Spleen (tissue), 11 donors: ENCODE measurements around the gene ORMDL1. TPM values are rescaled to one million over a fixed set of nuclear protein-coding genes. Genes with fewer than 3 reads are reported as not detected.

Experiments used
- DNase-seq: peaks from one replicate; pipeline ENCODE4 v3.0.0-alpha.2; 2020
- H3K27ac ChIP-seq, 8 donors: fragments of 200-600 bp; sonication (generic) in 7 of 8; 1 replicate in 4 of 8; 2 replicates in 4 of 8; pipeline versions ENCODE4 v1.5.0 to v1.8.0; 2016 to 2021; ENCODE audit warnings: inconsistent platforms in 4 of 8, mild to moderate bottlenecking in 4 of 8, moderate library complexity in 1 of 8
- H3K27me3 ChIP-seq, 7 donors: fragments of 200-600 bp; sonication (generic) in 6 of 7; replicated peaks in 1 of 7; 1 replicate in 4 of 7; 2 replicates in 3 of 7; pipeline versions ENCODE4 v1.5.0 to v1.8.0; 2016 to 2021; ENCODE audit warnings: inconsistent platforms in 3 of 7, mild to moderate bottlenecking in 1 of 7
- H3K36me3 ChIP-seq, 6 donors: fragments of 200-600 bp; sonication (generic) in 5 of 6; 1 replicate in 4 of 6; 2 replicates in 2 of 6; pipeline versions ENCODE4 v1.5.0 to v1.8.0; 2016 to 2021; ENCODE audit warnings: inconsistent platforms in 2 of 6
- H3K4me1 ChIP-seq, 6 donors: fragments of 200-600 bp; sonication (generic) in 5 of 6; 1 replicate in 3 of 6; 2 replicates in 3 of 6; pipeline versions ENCODE4 v1.5.0 to v1.8.0; 2016 to 2021; ENCODE audit warnings: inconsistent platforms in 3 of 6
- H3K4me3 ChIP-seq, 8 donors: fragments of 200-600 bp; sonication (generic) in 7 of 8; 1 replicate in 4 of 8; 2 replicates in 4 of 8; pipeline versions ENCODE4 v1.5.0 to v1.8.0; 2016 to 2021; ENCODE audit warnings: inconsistent platforms in 4 of 8, mild to moderate bottlenecking in 4 of 8, moderate library complexity in 2 of 8
- H3K9me3 ChIP-seq, 8 donors: fragments of 200-600 bp; sonication (generic) in 7 of 8; 1 replicate in 4 of 8; 2 replicates in 4 of 8; pipeline versions ENCODE4 v1.5.0 to v1.8.0; 2016 to 2021; ENCODE audit warnings: inconsistent platforms in 4 of 8
- POLR2A ChIP-seq, 3 donors: fragments of 450-650 bp; IDR thresholded peaks; one replicate each; pipeline ENCODE4 v1.5.1; 2017; ENCODE audit warnings: antibody characterized with exemption in 3 of 3, mild to moderate bottlenecking in 1 of 3
- POLR2AphosphoS5 ChIP-seq, 3 donors: sonication (generic); formaldehyde crosslinking; IDR thresholded peaks; one replicate each; pipeline ENCODE4 v1.5.1; 2017; ENCODE audit warnings: antibody characterized with exemption in 3 of 3
- WGBS, 5 donors: extraction: QIAGEN DNeasy Blood & Tissue Kit in 3 of 5; methylation state at CpG; one replicate each; pipeline versions ENCODE4 v1.1.5 to v1.1.7; 2013 to 2018; 5-methylcytosine and 5-hydroxymethylcytosine counted together
- intact Hi-C: fragments of 100-400 bp; cut with DNase I; formaldehyde crosslinking; loops from one replicate; pipeline ENCODE4 v1.15.0; 2023; ENCODE audit warnings: low total_unique reads
- polyA plus RNA-seq, 3 donors: library from polyadenylated mRNA; stranded (reverse); fragments of 200-250 nt; gene quantifications; one replicate each; pipeline ENCODE4 v1.2.1, GENCODE V29; 2013
- total RNA-seq, 7 donors: library from RNA; depleted of rRNA in 3 of 7; stranded (reverse); fragments of >200 nt in 3 of 7; fragmentation: NEBNext Ultra II Directional in 4 of 7; extraction: Animal tissue kit (Norgen Biotek cat#: 25700) in 4 of 7; gene quantifications; one replicate each; pipeline versions ENCODE4 v1.1.0 to v1.2.1, GENCODE V29; 2016 to 2021
- TF ChIP-seq, protein P1 (sequence below), 11 experiments: fragments of 200-600 bp in 7 of 11; fragments of 450-650 bp in 4 of 11; sonication (generic) in 4 of 11; IDR thresholded peaks in 8 of 11; conservative IDR thresholded peaks in 3 of 11; 1 replicate in 7 of 11; 2 replicates in 4 of 11; pipeline versions ENCODE4 v1.4.0 to v1.8.0; 2016 to 2021; ENCODE audit warnings: antibody characterized with exemption in 11 of 11, inconsistent platforms in 4 of 11, mild to moderate bottlenecking in 1 of 11
- donor health status: healthy with polysubstance abuse.
- donor health status: DM: no; HTN: no; CAD: no; lungs with moderate emphysema.
- donor health status: DM: no; HTN: no; CAD: no.
- donor health status: Bipolar disorder and iron deficiency.
- donor health status: healthy.
- donor health status: DM: no; HTN: no; CAD: no.
- donor health status: DM: yes; HTN: yes; CAD: no.

The ORMDL1 gene
- total and polyA plus RNA-seq, 10 donors: 61.9 to 276 (median 139) TPM

DNA sequence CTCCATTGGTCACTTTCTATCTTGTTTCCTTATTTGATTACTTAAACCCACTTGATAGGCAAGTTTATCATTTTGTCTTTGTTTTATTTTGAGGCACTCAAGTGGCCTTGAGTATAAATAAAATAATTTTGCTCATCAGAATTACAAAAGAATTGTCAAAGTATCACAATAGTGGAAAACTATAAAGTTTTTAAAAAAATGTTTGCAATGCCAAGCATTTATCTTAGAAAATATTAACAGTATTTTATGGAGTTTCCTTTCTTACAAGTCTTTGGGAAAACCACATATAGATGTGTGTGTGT, 14.8 kb upstream of the ORMDL1 start:
- Histone ChIP-seq H3K9me3 (no peaks in the 10 kb centered on the region), H3K4me3 (no peak overlapping the region), H3K36me3 (peaks cover 0 to 84% (median 38%) of the 10 kb centered on the region in 6 donors), H3K27me3 (no peaks in the 10 kb centered on the region), H3K27ac (peak overlapping the region in 3 of 8 donors; percentile 6 to 31 (median 14)), H3K4me1 (peaks cover 0 to 13% (median 5%) of the 10 kb centered on the region in 6 donors)
- DNase-seq: no peak
- TF ChIP-seq POLR2AphosphoS5 (IDR thresholded peaks at IDR 0.05) (no peak), POLR2A (IDR thresholded peaks at IDR 0.05) (no peak)
- TF ChIP-seq, protein P1, sequence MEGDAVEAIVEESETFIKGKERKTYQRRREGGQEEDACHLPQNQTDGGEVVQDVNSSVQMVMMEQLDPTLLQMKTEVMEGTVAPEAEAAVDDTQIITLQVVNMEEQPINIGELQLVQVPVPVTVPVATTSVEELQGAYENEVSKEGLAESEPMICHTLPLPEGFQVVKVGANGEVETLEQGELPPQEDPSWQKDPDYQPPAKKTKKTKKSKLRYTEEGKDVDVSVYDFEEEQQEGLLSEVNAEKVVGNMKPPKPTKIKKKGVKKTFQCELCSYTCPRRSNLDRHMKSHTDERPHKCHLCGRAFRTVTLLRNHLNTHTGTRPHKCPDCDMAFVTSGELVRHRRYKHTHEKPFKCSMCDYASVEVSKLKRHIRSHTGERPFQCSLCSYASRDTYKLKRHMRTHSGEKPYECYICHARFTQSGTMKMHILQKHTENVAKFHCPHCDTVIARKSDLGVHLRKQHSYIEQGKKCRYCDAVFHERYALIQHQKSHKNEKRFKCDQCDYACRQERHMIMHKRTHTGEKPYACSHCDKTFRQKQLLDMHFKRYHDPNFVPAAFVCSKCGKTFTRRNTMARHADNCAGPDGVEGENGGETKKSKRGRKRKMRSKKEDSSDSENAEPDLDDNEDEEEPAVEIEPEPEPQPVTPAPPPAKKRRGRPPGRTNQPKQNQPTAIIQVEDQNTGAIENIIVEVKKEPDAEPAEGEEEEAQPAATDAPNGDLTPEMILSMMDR (IDR thresholded peaks at IDR 0.05 in 8 of 11, conservative IDR thresholded peaks at IDR 0.05 in 3 of 11): no peak
- intact Hi-C loops: no loop called here

DNA sequence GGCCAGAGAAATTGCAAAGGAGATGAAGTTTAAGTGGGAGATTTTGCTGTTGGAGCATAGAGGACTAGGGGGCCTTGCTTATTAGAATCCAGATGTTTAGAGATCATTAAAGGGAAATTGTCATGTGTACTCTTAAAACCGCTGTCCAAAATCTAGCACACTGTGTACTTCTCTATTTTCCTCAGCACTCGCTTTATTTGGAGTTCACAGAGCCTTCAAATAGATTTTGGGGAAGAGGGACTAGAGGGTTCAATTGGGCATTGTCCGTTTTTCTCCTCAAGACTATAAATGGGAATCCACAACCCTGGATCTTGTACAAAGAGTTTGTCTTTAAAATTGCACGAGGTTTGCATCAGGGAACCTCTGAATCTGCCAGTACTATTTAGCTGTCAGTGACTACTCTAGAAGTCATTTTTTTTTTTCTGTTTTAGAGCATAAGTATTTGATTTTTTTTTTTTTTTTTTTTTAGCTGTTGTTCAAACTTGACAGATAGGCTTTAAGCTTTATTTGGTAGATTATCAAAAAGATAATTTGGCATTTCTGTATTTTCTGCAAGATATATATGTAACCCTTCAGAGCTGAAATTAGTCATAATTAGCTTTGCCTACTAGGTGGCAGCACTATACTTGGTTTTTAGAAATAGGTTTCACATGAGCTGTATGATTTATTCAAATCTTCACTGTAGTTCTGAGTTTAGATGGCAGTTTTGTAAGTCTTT, 14.3 kb upstream of the ORMDL1 start:
- intact Hi-C loops: no loop called here
- Histone ChIP-seq H3K27me3 (no peaks in the 10 kb centered on the region), H3K9me3 (no peaks in the 10 kb centered on the region), H3K4me1 (peaks cover 0 to 12% (median 4%) of the 10 kb centered on the region in 6 donors), H3K36me3 (peaks cover 0 to 89% (median 41%) of the 10 kb centered on the region in 6 donors), H3K4me3 (no peak overlapping the region), H3K27ac (peak overlapping the region in 2 of 8 donors; percentile 7 to 43)
- WGBS, 5 donors: 56 to 77% (median 69%) methylated on average over 4 of the region's 4 CpGs
- TF ChIP-seq POLR2AphosphoS5 (IDR thresholded peaks at IDR 0.05) (no peak), POLR2A (IDR thresholded peaks at IDR 0.05) (no peak)
- TF ChIP-seq, protein P1 (IDR thresholded peaks at IDR 0.05 in 8 of 11, conservative IDR thresholded peaks at IDR 0.05 in 3 of 11): peak in 8 of 11 experiments; percentile 17 to 34 (median 22)
- DNase-seq: no peak

DNA sequence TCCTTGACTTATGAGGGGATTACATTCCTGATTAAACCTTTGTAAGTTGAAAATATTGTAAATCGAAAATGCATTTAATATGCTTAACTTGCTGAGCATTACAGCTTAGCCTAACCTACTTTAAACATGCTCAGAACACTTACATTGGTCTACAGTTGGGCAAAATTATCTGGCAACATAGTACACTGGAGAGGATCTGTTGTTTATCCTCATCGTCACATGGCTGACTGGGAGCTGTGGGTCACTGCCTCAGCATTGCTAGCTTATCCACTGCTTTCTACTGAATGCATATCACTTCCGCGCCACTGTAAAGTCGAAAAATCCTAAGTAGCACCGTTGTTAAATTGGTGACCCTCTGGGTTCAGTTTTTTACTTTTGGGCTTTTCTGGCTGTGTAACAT, 13.8 kb upstream of the ORMDL1 start:
- 90 to 95% (median 92%) methylated on average over 6 of the region's 6 CpGs for WGBS, 5 donors
- H3K9me3 ChIP-seq: no peaks in the 10 kb centered on the region
- DNase-seq: no peak
- TF ChIP-seq POLR2AphosphoS5 (IDR thresholded peaks at IDR 0.05) (no peak), POLR2A (IDR thresholded peaks at IDR 0.05) (no peak)
- TF ChIP-seq, protein P1 (IDR thresholded peaks at IDR 0.05 in 8 of 11, conservative IDR thresholded peaks at IDR 0.05 in 3 of 11): no peak
- intact Hi-C loops: no loop called here
- no peaks in the 10 kb centered on the region for H3K27me3 ChIP-seq
- peaks cover 0 to 12% (median 3%) of the 10 kb centered on the region in 6 donors for H3K4me1 ChIP-seq
- H3K36me3 ChIP-seq: peaks cover 0 to 91% (median 45%) of the 10 kb centered on the region in 6 donors
- peak overlapping the region in 2 of 8 donors; percentile 7 to 43 for H3K27ac ChIP-seq
- no peak overlapping the region for H3K4me3 ChIP-seq

DNA sequence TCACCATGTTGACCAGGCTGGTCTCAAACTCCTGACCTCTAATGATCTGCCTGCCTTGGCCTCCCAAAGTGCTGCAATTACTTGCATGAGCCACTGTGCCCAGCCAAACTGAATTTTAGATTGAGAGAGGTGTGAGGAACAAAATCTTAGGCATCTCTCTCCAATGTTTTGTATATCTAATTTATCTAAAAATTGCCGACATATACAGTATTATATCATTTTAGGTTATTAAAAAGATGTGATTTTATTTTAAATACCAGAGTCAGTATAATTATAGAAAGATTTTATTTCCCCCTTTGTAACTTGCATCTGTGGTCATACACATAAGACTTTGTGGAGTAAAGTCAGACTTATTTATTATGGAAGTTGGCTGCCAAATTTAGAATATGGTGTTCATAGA, 10.2 kb upstream of the ORMDL1 start:
- H3K27me3 ChIP-seq: no peaks in the 10 kb centered on the region
- H3K27ac ChIP-seq: no peak overlapping the region
- intact Hi-C loops: no loop called here
- peaks cover 0 to 73% (median 43%) of the 10 kb centered on the region in 6 donors for H3K36me3 ChIP-seq
- TF ChIP-seq, protein P1 (IDR thresholded peaks at IDR 0.05 in 8 of 11, conservative IDR thresholded peaks at IDR 0.05 in 3 of 11): no peak
- no peak for TF ChIP-seq POLR2AphosphoS5 (IDR thresholded peaks at IDR 0.05)
- TF ChIP-seq POLR2A (IDR thresholded peaks at IDR 0.05): no peak
- no peak for DNase-seq
- H3K4me1 ChIP-seq: peaks cover 0 to 9% (median 2%) of the 10 kb centered on the region in 6 donors
- no peak overlapping the region for H3K4me3 ChIP-seq
- 96 to 100% (median 98%) methylated on average over 1 of the region's 1 CpG for WGBS, 5 donors
- no peaks in the 10 kb centered on the region for H3K9me3 ChIP-seq
